ENCODE measurements around the gene SHISA5. TPM values are rescaled to one million over a fixed set of nuclear protein-coding genes. Genes with fewer than 3 reads are reported as not detected.
A peak's percentile ranks its signal among the peaks of the same experiment; 100 is the strongest.

SHISA5 gene
- polyA plus RNA-seq, 2 of the 4 experiments (the other 2 are of a cell fraction): 87.5 to 94.3 TPM

- CTCF ChIA-PET: interaction anchor here (0.7 kb wide), 1 partner anchor 15 kb away, joined by 3 read pairs; no protein-coding TSS in a partner anchor
Measured at GRCh38 chr3:48518638-48519276, 14.8 kb upstream of the SHISA5 start.

More at GRCh38 chr3:48518638-48519276, 14.8 kb upstream of the SHISA5 start:
- 78% methylated on average over 7 of the region's 12 CpGs for WGBS (ENCODE audit: missing lambda C conversion rate)
- POLR2A ChIA-PET: no interaction called here
- Histone ChIP-seq H3K4me1 (no peaks in the 10 kb centered on the region), H3K27ac (no peak overlapping the region), H3K4me3 (no peak overlapping the region), H3K4me2 (no peak overlapping the region), H3K9me3 (no peaks in the 10 kb centered on the region)
- FAIRE-seq (no peak), DNase-seq (ENCODE audit: low read depth in 1 of 2, low spot score in 1 of 2) (no peak), ATAC-seq (0 out of 6 replicates have a peak, but pooled peaks of 1 of the 2 experiments have one; percentile 20)
- TF ChIP-seq ELK1 (IDR thresholded peaks at IDR 0.05; ENCODE audit: low read depth, low read length): no peak
- TF ChIP-seq MAX (IDR thresholded peaks at IDR 0.05): no peak
- no peak for TF ChIP-seq HES2 (IDR thresholded peaks at IDR 0.05)
- TF ChIP-seq HOXA7 (CRISPR knock-in tag; IDR thresholded peaks at IDR 0.05): no peak
- no peak for TF ChIP-seq TP53 (CRISPR knock-in tag; IDR thresholded peaks at IDR 0.05)
- no peak for TF ChIP-seq ZSCAN20 (CRISPR knock-in tag; IDR thresholded peaks at IDR 0.05)
- TF ChIP-seq POLR2A (IDR thresholded peaks at IDR 0.05; ENCODE audit: low read length): no peak
- TF ChIP-seq ZNF302 (CRISPR knock-in tag; IDR thresholded peaks at IDR 0.05): no peak
- no peak for TF ChIP-seq JUNB (IDR thresholded peaks at IDR 0.05)
- no peak for TF ChIP-seq HMGXB4 (CRISPR knock-in tag; IDR thresholded peaks at IDR 0.05; ENCODE audit: borderline replicate concordance)
- no peak for TF ChIP-seq BCL3 (IDR thresholded peaks at IDR 0.05)
- no peak for TF ChIP-seq NFE2L2 (conservative IDR thresholded peaks at IDR 0.05; ENCODE audit: low read length)
- no peak for TF ChIP-seq USF2 (IDR thresholded peaks at IDR 0.05)
- TF ChIP-seq HOXB5 (CRISPR knock-in tag; IDR thresholded peaks at IDR 0.05): no peak
- no peak for TF ChIP-seq JUN (IDR thresholded peaks at IDR 0.05)
- TF ChIP-seq MAFK (IDR thresholded peaks at IDR 0.05; ENCODE audit: partially characterized antibody): no peak
- TF ChIP-seq NPAS2 (CRISPR knock-in tag; IDR thresholded peaks at IDR 0.05; ENCODE audit: borderline replicate concordance): no peak
- TF ChIP-seq EP300 (IDR thresholded peaks at IDR 0.05): no peak
- no peak for TF ChIP-seq REST (IDR thresholded peaks at IDR 0.05)

Measured in A549 (cell line).